Stimulated activated CD4-positive, alpha-beta T cell treated with anti-CD3 and anti-CD28 coated beads, Interleukin-1b, Interleukin-23, amount 100 ng/mL, for 48 hours (primary cell): Measurements from ENCODE around the gene EIF4A3.

Source experiments
- DNase-seq: peaks from one replicate; pipeline ENCODE4 v3.0.0-alpha.2; 2020

EIF4A3 gene

GRCh38 chr17:80130992-80131391 lies 15.9 kb downstream of the EIF4A3 start:
- no peak for DNase-seq

- no peak for DNase-seq
Measured at GRCh38 chr17:80129006-80129565, 17.8 kb downstream of the EIF4A3 start.

- no peak for DNase-seq
Measured at GRCh38 chr17:80126449-80126715, 20.5 kb downstream of the EIF4A3 start.

GRCh38 chr17:80125656-80126448 lies 21.1 kb downstream of the EIF4A3 start:
- no peak for DNase-seq

GRCh38 chr17:80124351-80124981 lies 22.5 kb downstream of the EIF4A3 start:
- DNase-seq = no peak

GRCh38 chr17:80123791-80124190 lies 23.1 kb downstream of the EIF4A3 start:
- no peak for DNase-seq

- DNase-seq = no peak
Measured at GRCh38 chr17:80122926-80123505, 23.9 kb downstream of the EIF4A3 start.

- no peak for DNase-seq
Measured at GRCh38 chr17:80122026-80122575, 24.8 kb downstream of the EIF4A3 start.

GRCh38 chr17:80119839-80120238 lies 27.1 kb downstream of the EIF4A3 start:
- no peak for DNase-seq

- DNase-seq = no peak
Measured at GRCh38 chr17:80119271-80119791, 27.6 kb downstream of the EIF4A3 start.

- no peak for DNase-seq
Measured at GRCh38 chr17:80118601-80119270, 28.2 kb downstream of the EIF4A3 start.

- DNase-seq = no peak
Measured at GRCh38 chr17:80117491-80118401, 29.2 kb downstream of the EIF4A3 start.

- no peak for DNase-seq
Measured at GRCh38 chr17:80116921-80117380, 30.0 kb downstream of the EIF4A3 start.

- DNase-seq = no peak
Measured at GRCh38 chr17:80116276-80116920, 30.5 kb downstream of the EIF4A3 start.

GRCh38 chr17:80115159-80115558 lies 31.8 kb downstream of the EIF4A3 start:
- no peak for DNase-seq

- DNase-seq = no peak
Measured at GRCh38 chr17:80114758-80115157, 32.2 kb downstream of the EIF4A3 start.

- DNase-seq = no peak
Measured at GRCh38 chr17:80113033-80113484, 33.9 kb downstream of the EIF4A3 start.

GRCh38 chr17:80112471-80113032 lies 34.4 kb downstream of the EIF4A3 start:
- no peak for DNase-seq

- no peak for DNase-seq
Measured at GRCh38 chr17:80111702-80112470, 35.0 kb downstream of the EIF4A3 start.
